Tibial nerve (tissue), 4 donors: ENCODE results near the gene QARS1. TPM values are rescaled to one million over a fixed set of nuclear protein-coding genes. Genes with fewer than 3 reads are reported as not detected.

ENCODE experiments used
- DNase-seq, 2 donors: peaks; one replicate each; pipeline ENCODE4 v3.0.0-alpha.2; 2019; ENCODE audit warnings: low spot score in 2 of 2
- H3K27ac ChIP-seq, 4 donors: fragments of 200-600 bp; sonication (generic) in 3 of 4; one replicate each; pipeline ENCODE4 v1.5.1; 2017 to 2019; ENCODE audit warnings: mild to moderate bottlenecking in 1 of 4
- H3K27me3 ChIP-seq, 2 donors: fragments of 200-600 bp; sonication (generic) in 1 of 2; one replicate each; pipeline versions ENCODE4 v1.5.1 to v1.6.0; 2017 to 2019
- H3K36me3 ChIP-seq, 3 donors: fragments of 200-600 bp; sonication (generic); one replicate each; pipeline ENCODE4 v1.5.1; 2018 to 2019
- H3K4me1 ChIP-seq, 4 donors: fragments of 200-600 bp; sonication (generic) in 3 of 4; one replicate each; pipeline ENCODE4 v1.5.1; 2017 to 2019
- H3K4me3 ChIP-seq, 4 donors: fragments of 200-600 bp; sonication (generic) in 3 of 4; one replicate each; pipeline ENCODE4 v1.5.1; 2017 to 2019; ENCODE audit warnings: mild to moderate bottlenecking in 1 of 4, moderate library complexity in 1 of 4
- H3K9me3 ChIP-seq, 4 donors: fragments of 200-600 bp; sonication (generic) in 3 of 4; one replicate each; pipeline ENCODE4 v1.5.1; 2017 to 2019
- CTCF ChIP-seq, 5 experiments: fragments of 200-600 bp in 3 of 5; fragments of 450-650 bp in 2 of 5; sonication (generic) in 3 of 5; IDR thresholded peaks; one replicate each; pipeline ENCODE4 v1.5.1; 2016 to 2019; ENCODE audit warnings: antibody characterized with exemption in 5 of 5, mild to moderate bottlenecking in 3 of 5, moderate library complexity in 2 of 5
- EP300 ChIP-seq, 2 donors: sonication (generic); formaldehyde crosslinking; IDR thresholded peaks; one replicate each; pipeline ENCODE4 v1.6.1; 2017; ENCODE audit warnings: antibody characterized with exemption in 2 of 2, mild to moderate bottlenecking in 1 of 2
- POLR2A ChIP-seq, 2 donors: fragments of 450-650 bp; IDR thresholded peaks; one replicate each; pipeline ENCODE4 v1.6.1; 2017; ENCODE audit warnings: antibody characterized with exemption in 2 of 2, mild to moderate bottlenecking in 2 of 2, moderate library complexity in 2 of 2
- WGBS, 2 donors: methylation state at CpG; one replicate each; pipeline ENCODE4 v1.1.5; 2018; 5-methylcytosine and 5-hydroxymethylcytosine counted together
- total RNA-seq, 4 donors: library from RNA; depleted of rRNA; stranded (reverse); fragments of >200 nt; gene quantifications; one replicate each; pipeline ENCODE4 v1.1.0, GENCODE V29; 2016

The QARS1 gene
- total RNA-seq, 4 donors from 2014 or later, result 137 to 227 (median 161) TPM

GRCh38 chr3:49098910-49099630 lies 5.5 kb downstream of the QARS1 start:
- peaks cover 9 to 71% (median 24%) of the 10 kb centered on the region in 3 donors for H3K36me3 ChIP-seq
- no peaks in the 10 kb centered on the region for H3K9me3 ChIP-seq

DNA sequence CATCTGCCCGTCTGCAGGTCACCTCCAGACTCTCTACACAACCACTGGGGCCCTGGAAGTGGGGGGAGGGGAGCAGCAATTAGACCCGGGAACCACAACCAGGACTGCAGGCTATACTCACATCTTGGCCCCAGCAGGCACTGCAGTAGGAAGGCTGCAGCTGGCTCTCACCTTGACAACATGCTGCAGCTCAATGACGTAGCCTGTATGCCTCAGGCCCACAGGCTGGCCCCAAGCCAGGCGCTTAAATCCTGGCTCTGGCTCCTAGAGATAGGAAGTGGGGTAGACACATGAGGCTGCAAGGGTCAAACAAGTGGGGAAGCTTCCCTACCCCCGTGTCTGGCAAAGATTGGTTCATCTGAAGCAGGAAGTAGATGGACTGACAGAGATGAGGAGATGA lies 6.1 kb downstream of the QARS1 start:
- Histone ChIP-seq H3K4me1 (peaks cover 0 to 20% (median 6%) of the 10 kb centered on the region in 4 donors), H3K4me3 (no peak overlapping the region), H3K27me3 (no peaks in the 10 kb centered on the region), H3K36me3 (peaks cover 9 to 71% (median 24%) of the 10 kb centered on the region in 3 donors), H3K27ac (no peak overlapping the region), H3K9me3 (no peaks in the 10 kb centered on the region)
- 44 to 74% methylated on average over 5 of the region's 5 CpGs for WGBS, 2 donors
- no peak for TF ChIP-seq EP300 (IDR thresholded peaks at IDR 0.05)
- TF ChIP-seq CTCF (IDR thresholded peaks at IDR 0.05), result no peak
- no peak for TF ChIP-seq POLR2A (IDR thresholded peaks at IDR 0.05)
- DNase-seq, result no peak

More at GRCh38 chr3:49098910-49099630, 5.5 kb downstream of the QARS1 start:
- H3K4me3 ChIP-seq, result no peak overlapping the region
- peaks cover 0 to 26% (median 12%) of the 10 kb centered on the region in 4 donors for H3K4me1 ChIP-seq
- WGBS, 2 donors, result 83 to 84% methylated on average over 12 to 13 of the region's 13 CpGs
- no peaks in the 10 kb centered on the region for H3K27me3 ChIP-seq
- TF ChIP-seq POLR2A (IDR thresholded peaks at IDR 0.05) (no peak), EP300 (IDR thresholded peaks at IDR 0.05) (no peak), CTCF (IDR thresholded peaks at IDR 0.05) (no peak)
- no peak for DNase-seq
- H3K27ac ChIP-seq, result no peak overlapping the region

DNA sequence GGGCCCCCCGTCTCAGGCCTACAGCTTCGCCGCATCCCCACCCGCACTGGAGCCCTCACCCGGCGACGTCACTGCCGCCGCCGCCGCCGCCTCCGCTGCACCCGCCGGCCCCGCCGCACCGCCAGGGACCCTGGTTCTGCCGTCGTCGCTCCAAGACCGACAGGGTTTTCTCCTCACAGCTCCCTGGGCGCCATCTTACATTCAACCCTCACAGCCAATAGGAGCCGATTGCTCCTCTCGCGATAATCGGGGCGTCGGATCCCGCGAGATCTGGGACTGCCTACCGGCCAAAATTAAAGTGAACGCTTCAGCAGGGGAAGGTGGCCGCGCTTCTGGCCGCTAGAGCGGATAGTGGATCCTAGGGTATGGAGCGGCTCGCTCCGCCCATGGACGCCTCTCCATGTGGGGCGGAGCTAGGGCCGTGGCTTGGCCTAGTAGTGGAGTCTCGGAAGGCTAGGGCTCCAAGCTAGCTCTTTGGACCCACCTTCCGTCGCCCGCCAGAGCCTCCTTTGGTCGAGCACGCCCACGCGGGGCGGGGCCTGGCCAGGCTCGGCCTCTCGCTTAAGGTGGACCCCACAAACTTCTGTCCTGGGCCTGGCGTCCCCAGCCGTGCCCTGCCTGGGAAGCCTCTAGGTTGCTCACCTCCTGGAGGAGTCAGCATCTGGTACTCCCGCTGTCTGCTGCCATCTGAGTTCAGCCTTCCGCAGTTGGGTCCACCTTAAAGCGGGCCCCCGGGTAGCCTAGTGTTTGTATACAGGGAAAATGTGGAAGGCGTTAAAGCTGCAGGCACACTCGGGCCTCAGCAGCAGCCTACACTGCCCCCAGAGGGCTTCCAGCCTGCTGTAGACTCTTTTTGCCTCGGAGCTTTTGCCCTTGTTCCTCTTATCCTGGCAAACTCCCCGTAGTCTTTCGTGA lies 10.4 kb downstream of the QARS1 start, which contains the start of gene QRICH1:
Gene QRICH1, minus strand, starts transcription at position 219 of the 915 bp plus-strand sequence. CDS start 17,054 bp downstream, outside the sequence.
- Histone ChIP-seq H3K4me3 (peak within 1 kb of the TSS; percentile 76 to 94 (median 86)), H3K27ac (peak within 1 kb of the TSS; percentile 80 to 96 (median 94)), H3K36me3 (peaks cover 0 to 36% (median 2%) of the 10 kb centered on the region in 3 donors), H3K4me1 (peaks cover 0 to 52% (median 30%) of the 10 kb centered on the region in 4 donors), H3K27me3 (no peaks in the 10 kb centered on the region), H3K9me3 (no peaks in the 10 kb centered on the region)
- 0 to 1% methylated on average over 6 to 50 of the region's 65 CpGs for WGBS, 2 donors
- peak; percentile 72 to 77 for TF ChIP-seq POLR2A (IDR thresholded peaks at IDR 0.05)
- peak in 1 of 2 donors; percentile 88 for TF ChIP-seq EP300 (IDR thresholded peaks at IDR 0.05)
- peak; percentile 21 to 84 (median 42) for TF ChIP-seq CTCF (IDR thresholded peaks at IDR 0.05)
- DNase-seq, result peak; percentile 97

DNA sequence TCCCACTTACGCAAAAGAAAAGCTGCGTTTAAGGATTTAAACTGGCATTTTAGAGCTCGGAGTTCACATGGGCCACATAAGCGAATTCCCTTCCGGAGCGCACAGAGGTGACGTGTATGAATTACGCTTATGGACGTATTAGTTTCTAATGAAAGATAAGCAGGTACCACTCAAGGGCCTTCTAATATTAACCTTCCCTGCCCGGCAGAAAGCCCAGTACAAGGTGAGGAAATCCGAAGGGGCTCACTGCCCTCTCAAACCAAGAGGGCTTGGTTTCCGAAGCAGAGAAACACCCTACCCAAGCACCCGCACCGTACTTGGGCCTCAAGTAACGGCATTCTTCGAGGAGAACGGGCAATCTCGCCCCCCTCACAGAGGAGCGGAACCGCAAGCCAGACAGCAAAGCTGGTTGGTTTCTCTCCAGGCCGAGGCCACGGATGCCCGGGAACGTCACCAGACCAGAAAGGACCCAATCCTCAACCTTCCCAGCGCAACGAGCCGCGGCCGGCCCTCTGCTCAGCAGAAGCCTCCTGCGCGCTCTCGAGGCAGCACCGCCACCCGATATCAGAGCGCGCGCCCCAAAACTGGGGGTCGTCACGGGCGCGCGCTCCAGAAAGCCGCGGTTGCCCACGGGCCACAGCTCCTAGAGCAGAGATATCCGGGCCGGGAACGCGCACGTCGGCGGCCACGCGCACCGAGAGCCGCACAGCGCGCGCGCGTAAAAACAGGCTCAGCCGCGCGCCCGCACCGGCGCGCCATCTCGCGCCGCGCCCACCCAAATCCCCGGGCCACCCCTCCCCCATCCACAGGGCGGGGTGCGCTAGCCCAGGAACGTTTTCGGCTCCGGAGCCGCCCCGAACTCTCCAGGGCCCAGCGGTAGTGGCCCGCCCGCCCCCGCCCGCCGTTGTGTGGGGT lies 11.4 kb downstream of the QARS1 start:
- DNase-seq, result peak; percentile 60 to 67
- peak overlapping the region; percentile 80 to 96 (median 94) for H3K27ac ChIP-seq
- no peak for TF ChIP-seq CTCF (IDR thresholded peaks at IDR 0.05)
- TF ChIP-seq POLR2A (IDR thresholded peaks at IDR 0.05), result no peak
- no peak for TF ChIP-seq EP300 (IDR thresholded peaks at IDR 0.05)
- no peaks in the 10 kb centered on the region for H3K9me3 ChIP-seq
- H3K27me3 ChIP-seq, result no peaks in the 10 kb centered on the region
- H3K36me3 ChIP-seq, result peaks cover 0 to 26% (median 0%) of the 10 kb centered on the region in 3 donors
- H3K4me3 ChIP-seq, result peak overlapping the region; percentile 76 to 94 (median 86)
- H3K4me1 ChIP-seq, result peaks cover 0 to 59% (median 30%) of the 10 kb centered on the region in 4 donors
- 0 to 1% methylated on average over 30 to 56 of the region's 86 CpGs for WGBS, 2 donors
